HepG2 (cell line): ENCODE data around the gene FABP1. TPM values are rescaled to one million over a fixed set of nuclear protein-coding genes. Genes with fewer than 3 reads are reported as not detected.

Source experiments
- ATF4 ChIP-seq, 2 experiments: fragments of 450-650 bp in 1 of 2; sonication (generic) in 1 of 2; formaldehyde crosslinking; IDR thresholded peaks; 2 replicates each; pipeline versions ENCODE4 v1.5.0 to v1.8.0; 2020 to 2022; ENCODE audit warnings: mild to moderate bottlenecking in 1 of 2, missing genetic modification reagents in 1 of 2
- BRF2 ChIP-seq: sonication (generic); formaldehyde crosslinking; IDR thresholded peaks from 2 replicates; pipeline ENCODE4 v1.8.1; 2022; ENCODE audit warnings: mild to moderate bottlenecking, missing genetic modification reagents
- DMTF1 ChIP-seq: sonication (generic); formaldehyde crosslinking; IDR thresholded peaks from 2 replicates; pipeline ENCODE4 v1.4.0; 2020; ENCODE audit warnings: mild to moderate bottlenecking, missing genetic modification reagents
- ELF1 ChIP-seq: sonication (generic); formaldehyde crosslinking; IDR thresholded peaks from 2 replicates; pipeline ENCODE4 v1.4.0; 2020; ENCODE audit warnings: missing genetic modification reagents
- FOSL2 ChIP-seq: sonication (generic); formaldehyde crosslinking; IDR thresholded peaks from 2 replicates; pipeline ENCODE4 v1.4.0; 2020; ENCODE audit warnings: missing genetic modification reagents
- GRHL1 ChIP-seq: sonication (generic); formaldehyde crosslinking; conservative IDR thresholded peaks from 2 replicates; pipeline ENCODE4 v1.8.0; 2022; ENCODE audit warnings: missing genetic modification reagents
- JUN ChIP-seq: sonication (generic); formaldehyde crosslinking; IDR thresholded peaks from 2 replicates; pipeline ENCODE4 v1.4.0; 2020; ENCODE audit warnings: mild to moderate bottlenecking, missing genetic modification reagents
- JUNB ChIP-seq: sonication (generic); formaldehyde crosslinking; IDR thresholded peaks from 2 replicates; pipeline ENCODE4 v1.8.0; 2022; ENCODE audit warnings: missing genetic modification reagents, mild to moderate bottlenecking, borderline replicate concordance
- NFATC3 ChIP-seq: sonication (generic); formaldehyde crosslinking; IDR thresholded peaks from 2 replicates; pipeline ENCODE4 v1.5.1; 2020; ENCODE audit warnings: mild to moderate bottlenecking, missing genetic modification reagents
- RELA ChIP-seq: sonication (generic); formaldehyde crosslinking; IDR thresholded peaks from 2 replicates; pipeline ENCODE4 v1.4.0; 2020; ENCODE audit warnings: missing genetic modification reagents
- SNAPC2 ChIP-seq: sonication (generic); formaldehyde crosslinking; IDR thresholded peaks from 2 replicates; pipeline ENCODE4 v1.8.1; 2022; ENCODE audit warnings: mild to moderate bottlenecking, missing genetic modification reagents
- TBP ChIP-seq: sonication (generic); formaldehyde crosslinking; IDR thresholded peaks from 2 replicates; pipeline ENCODE4 v1.5.0; 2020; ENCODE audit warnings: missing genetic modification reagents
- ZBTB4 ChIP-seq: sonication (generic); formaldehyde crosslinking; IDR thresholded peaks from 2 replicates; pipeline ENCODE4 v1.4.0; 2020; ENCODE audit warnings: missing genetic modification reagents, mild to moderate bottlenecking, borderline replicate concordance
- ZKSCAN1 ChIP-seq: fragments of 150-350 bp; IDR thresholded peaks from 2 replicates; pipeline ENCODE4 v1.6.1; 2014; ENCODE audit warnings: low read length
- ZNF264 ChIP-seq: sonication (generic); formaldehyde crosslinking; IDR thresholded peaks from 2 replicates; pipeline ENCODE4 v1.4.0; 2020; ENCODE audit warnings: missing genetic modification reagents
- ZNF275 ChIP-seq: sonication (generic); formaldehyde crosslinking; IDR thresholded peaks from 2 replicates; pipeline ENCODE4 v1.8.0; 2022; ENCODE audit warnings: missing genetic modification reagents, mild to moderate bottlenecking, inconsistent platforms, borderline replicate concordance
- ZNF30 ChIP-seq: sonication (generic); formaldehyde crosslinking; IDR thresholded peaks from 2 replicates; pipeline ENCODE4 v1.5.0; 2020; ENCODE audit warnings: mild to moderate bottlenecking, missing genetic modification reagents
- ZNF337 ChIP-seq: sonication (generic); formaldehyde crosslinking; IDR thresholded peaks from 2 replicates; pipeline ENCODE4 v1.5.1; 2020; ENCODE audit warnings: missing genetic modification reagents, low read depth, mild to moderate bottlenecking, borderline replicate concordance
- ZNF678 ChIP-seq: sonication (generic); formaldehyde crosslinking; IDR thresholded peaks from 2 replicates; pipeline ENCODE4 v1.4.0; 2020; ENCODE audit warnings: mild to moderate bottlenecking, missing genetic modification reagents
- ZNF792 ChIP-seq: IDR thresholded peaks from 2 replicates; pipeline ENCODE4 v1.6.1; 2016
- polyA plus RNA-seq, 8 experiments: library from polyadenylated mRNA; depleted of rRNA in 3 of 8; stranded (reverse) in 7 of 8; unstranded in 1 of 8; fragments of >200 nt; fragmentation: Illumina TruSeq in 4 of 8; extraction: Trizol in 4 of 8; gene quantifications; 2 replicates each; pipeline versions ENCODE4 v1.2.1 to v1.2.3, GENCODE V29; 2011 to 2016; ENCODE audit warnings: low read depth in 4 of 8, missing spikeins in 1 of 8, mixed read lengths in 1 of 8; ENCODE audit not compliant: insufficient read depth in 1 of 8
- total RNA-seq, 5 experiments: library from RNA; depleted of rRNA; stranded (reverse); fragments of >200 nt; fragmentation: Illumina TruSeq; extraction: Trizol; gene quantifications; 2 replicates each; pipeline ENCODE4 v1.2.3, GENCODE V29; 2016; ENCODE audit warnings: low read depth in 1 of 5

Gene FABP1
- total and polyA plus RNA-seq, 2 of the 13 experiments (the other 11 are each of a cell fraction or from before 2014, with no cell fraction given): 644 to 1,608 TPM

- no peak for TF ChIP-seq ZBTB4
- TF ChIP-seq DMTF1 (CRISPR knock-in tag): no peak
- TF ChIP-seq BRF2 (CRISPR knock-in tag): no peak
- TF ChIP-seq ATF4 (CRISPR knock-in tag; IDR thresholded peaks at IDR 0.05): no peak
- no peak for TF ChIP-seq JUN (CRISPR knock-in tag)
- no peak for TF ChIP-seq ZNF264 (CRISPR knock-in tag)
- no peak for TF ChIP-seq JUNB (CRISPR knock-in tag)
- TF ChIP-seq ZNF678 (CRISPR knock-in tag): no peak
- TF ChIP-seq ZNF337 (CRISPR knock-in tag): no peak
- peak; percentile 34; the same call in 1 of the 2 replicates for TF ChIP-seq FOSL2 (CRISPR knock-in tag)
- no peak for TF ChIP-seq ZKSCAN1
- no peak for TF ChIP-seq TBP (CRISPR knock-in tag)
- peak; percentile 45; the same call in 1 of the 2 replicates for TF ChIP-seq ELF1
- TF ChIP-seq SNAPC2: no peak
- no peak for TF ChIP-seq GRHL1 (CRISPR knock-in tag)
- no peak for TF ChIP-seq ZNF30
- TF ChIP-seq ZNF275 (CRISPR knock-in tag): no peak
- TF ChIP-seq RELA (CRISPR knock-in tag): no peak
- no peak for TF ChIP-seq NFATC3 (CRISPR knock-in tag)
- TF ChIP-seq ZNF792 (CRISPR knock-in tag): peak; percentile 82
Measured at GRCh38 chr2:88136817-88137216, 9.0 kb upstream of the FABP1 start (continued).
